Ishikawa (cell line): ENCODE results near the gene TM4SF1.

Source experiments
- CEBPB ChIP-seq: IDR thresholded peaks from 2 replicates; pipeline ENCODE4 v1.6.1; 2012
- CREB1 ChIP-seq: IDR thresholded peaks from 2 replicates; pipeline ENCODE4 v1.6.1; 2012; ENCODE audit warnings: low read depth
- EGR1 ChIP-seq: IDR thresholded peaks from 2 replicates; pipeline ENCODE4 v1.6.1; 2012
- EP300 ChIP-seq: IDR thresholded peaks from 2 replicates; pipeline ENCODE4 v1.6.1; 2012; ENCODE audit warnings: borderline replicate concordance
- FOXM1 ChIP-seq: IDR thresholded peaks from 2 replicates; pipeline ENCODE4 v1.6.1; 2012; ENCODE audit warnings: low read depth, borderline replicate concordance
- NFIC ChIP-seq: IDR thresholded peaks from 2 replicates; pipeline ENCODE4 v1.6.1; 2012
- RAD21 ChIP-seq: IDR thresholded peaks from 2 replicates; pipeline ENCODE4 v1.6.1; 2012; ENCODE audit warnings: low read depth
- TAF1 ChIP-seq: IDR thresholded peaks from 2 replicates; pipeline ENCODE4 v1.6.1; 2012; ENCODE audit warnings: low read depth, mild to moderate bottlenecking
- TCF12 ChIP-seq: IDR thresholded peaks from 2 replicates; pipeline ENCODE4 v1.6.1; 2012; ENCODE audit warnings: low read depth
- TEAD4 ChIP-seq: IDR thresholded peaks from 2 replicates; pipeline ENCODE4 v1.6.1; 2012
- YY1 ChIP-seq: IDR thresholded peaks from 2 replicates; pipeline ENCODE4 v1.6.1; 2012; ENCODE audit warnings: low read depth
- ZBTB7A ChIP-seq: IDR thresholded peaks from 2 replicates; pipeline ENCODE4 v1.6.1; 2012; ENCODE audit warnings: low read depth
- TF ChIP-seq, protein P1 (sequence below): IDR thresholded peaks from 2 replicates; pipeline ENCODE4 v1.6.1; 2012
- TF ChIP-seq, protein P2 (sequence below): IDR thresholded peaks from 2 replicates; pipeline ENCODE4 v1.6.1; 2012; ENCODE audit warnings: low read depth, mild to moderate bottlenecking
- TF ChIP-seq, protein P3 (sequence below): IDR thresholded peaks from 2 replicates; pipeline ENCODE4 v1.6.1; 2012

The TM4SF1 gene

DNA sequence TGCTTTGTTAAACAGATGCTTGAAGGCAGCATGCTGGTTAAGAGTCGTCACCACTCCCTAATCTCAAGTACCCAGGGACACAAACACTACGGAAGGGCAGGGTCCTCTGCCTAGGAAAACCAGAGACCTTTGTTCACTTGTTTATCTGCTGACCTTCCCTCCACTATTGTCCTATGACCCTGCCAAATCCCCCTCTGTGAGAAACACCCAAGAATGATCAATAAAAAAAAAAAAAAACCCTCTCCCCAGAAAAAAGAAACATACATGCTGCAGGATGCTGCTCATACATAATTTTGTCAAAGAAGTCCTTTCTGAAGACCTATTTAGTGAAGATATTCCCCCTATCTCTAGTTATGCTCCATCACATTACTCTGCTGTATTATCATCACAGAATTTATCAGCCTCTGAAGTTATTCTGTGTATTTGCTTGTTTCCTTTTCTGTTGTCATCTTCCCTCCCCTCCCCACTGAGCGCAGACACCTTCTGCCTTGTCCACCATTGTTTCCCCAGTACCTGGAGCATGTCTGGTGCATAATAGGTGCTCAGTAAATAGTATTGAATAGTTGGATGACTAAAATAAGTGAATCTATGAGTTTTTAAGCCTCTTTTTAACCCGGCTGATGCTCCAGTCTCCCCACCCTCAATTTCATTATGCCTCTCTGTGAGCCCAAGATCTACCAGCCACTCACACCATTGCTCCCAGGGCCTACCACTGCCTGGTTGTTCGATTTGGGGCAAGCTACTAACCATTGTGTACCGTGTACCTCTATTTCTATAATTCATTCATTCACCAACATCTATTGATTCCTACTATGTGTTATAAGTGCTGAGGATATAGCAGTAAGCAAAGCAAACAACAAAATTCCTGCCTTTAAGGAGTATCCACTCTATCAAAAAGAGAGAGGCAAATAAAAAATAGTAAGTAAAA is 4.0 kb upstream of the TM4SF1 start:
- no peak for TF ChIP-seq ZBTB7A
- no peak for TF ChIP-seq CEBPB
- no peak for TF ChIP-seq CREB1

DNA sequence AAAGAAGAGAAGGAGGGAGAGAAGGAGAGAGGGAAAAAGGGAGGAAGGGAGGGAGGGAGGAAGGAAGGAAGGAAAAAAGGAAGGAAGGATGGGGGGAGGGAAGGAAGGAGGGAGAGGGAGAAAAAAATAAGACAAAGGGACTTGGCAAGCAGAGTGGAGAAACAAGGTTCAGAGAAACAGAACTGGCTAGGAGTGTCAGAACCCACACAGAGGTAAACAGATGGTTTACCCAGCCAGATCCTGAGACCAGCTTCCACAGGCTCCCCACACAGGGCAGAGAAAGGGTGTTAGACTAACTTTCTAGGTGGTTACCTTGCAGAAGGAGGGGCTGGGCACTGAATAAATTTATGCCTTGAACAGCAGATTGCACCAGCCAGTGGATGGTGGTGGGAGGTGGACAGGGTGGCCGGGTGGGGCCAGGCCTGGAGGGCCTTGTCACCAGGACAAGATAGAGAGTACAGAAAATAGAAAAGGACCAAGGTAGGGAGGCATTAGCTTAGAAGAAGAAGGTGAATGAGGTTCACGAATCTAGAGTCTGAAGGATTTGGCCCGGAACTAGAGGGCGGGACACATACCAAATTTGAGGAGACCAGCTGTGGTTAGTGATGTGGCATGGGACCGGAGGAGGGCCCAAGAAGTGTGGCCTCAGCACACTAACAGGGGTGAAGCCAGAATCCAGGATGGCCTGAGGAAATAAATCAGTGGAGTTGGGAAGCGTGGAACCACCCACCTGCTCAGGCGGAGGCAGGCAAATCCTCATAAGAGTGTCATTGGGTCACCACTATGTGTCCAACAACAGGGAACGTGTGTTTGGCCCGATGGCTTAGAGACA is 1.2 kb upstream of the TM4SF1 start:
- TF ChIP-seq NFIC = 0 out of 2 replicates have a peak, but pooled peaks have one; percentile 10
- no peak for TF ChIP-seq ZBTB7A
- no peak for TF ChIP-seq EGR1
- TF ChIP-seq, protein P1, sequence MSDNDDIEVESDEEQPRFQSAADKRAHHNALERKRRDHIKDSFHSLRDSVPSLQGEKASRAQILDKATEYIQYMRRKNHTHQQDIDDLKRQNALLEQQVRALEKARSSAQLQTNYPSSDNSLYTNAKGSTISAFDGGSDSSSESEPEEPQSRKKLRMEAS = no peak

DNA sequence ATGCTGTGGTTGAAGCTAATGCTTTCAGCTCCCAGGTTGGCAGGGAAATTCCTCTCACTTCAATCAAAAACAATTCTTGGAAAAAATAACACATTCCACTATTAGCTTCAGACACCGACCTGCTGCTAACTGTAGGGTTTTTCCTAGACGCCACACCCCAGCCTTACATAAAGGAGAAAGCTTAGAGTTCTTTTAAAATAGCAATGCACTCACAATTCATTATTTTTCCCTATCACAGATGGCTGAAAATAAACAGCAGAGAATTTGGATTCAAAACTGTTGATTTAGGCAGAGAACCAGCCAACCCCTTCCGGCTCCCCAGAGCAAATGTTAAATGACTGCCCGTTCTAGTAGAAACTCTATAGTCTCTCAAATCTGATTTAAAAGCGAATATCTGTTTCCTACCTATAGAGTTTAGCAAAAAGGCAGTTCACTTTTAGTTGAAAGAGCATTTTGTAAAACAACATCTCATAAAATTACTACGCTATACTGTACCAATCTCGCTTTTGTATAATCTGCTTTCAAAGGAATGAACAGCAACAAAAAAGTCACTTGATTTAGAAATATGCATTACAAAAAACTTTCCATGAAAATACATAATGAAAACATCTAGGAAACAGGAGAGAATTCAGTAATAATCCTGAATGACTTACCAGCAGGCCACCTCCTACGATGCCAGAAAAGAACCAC is 586 bp downstream of the TM4SF1 start:
- TF ChIP-seq EGR1 (no peak), NFIC (no peak), TAF1 (no peak), EP300 (no peak), ZBTB7A (no peak)
- TF ChIP-seq, protein P2, sequence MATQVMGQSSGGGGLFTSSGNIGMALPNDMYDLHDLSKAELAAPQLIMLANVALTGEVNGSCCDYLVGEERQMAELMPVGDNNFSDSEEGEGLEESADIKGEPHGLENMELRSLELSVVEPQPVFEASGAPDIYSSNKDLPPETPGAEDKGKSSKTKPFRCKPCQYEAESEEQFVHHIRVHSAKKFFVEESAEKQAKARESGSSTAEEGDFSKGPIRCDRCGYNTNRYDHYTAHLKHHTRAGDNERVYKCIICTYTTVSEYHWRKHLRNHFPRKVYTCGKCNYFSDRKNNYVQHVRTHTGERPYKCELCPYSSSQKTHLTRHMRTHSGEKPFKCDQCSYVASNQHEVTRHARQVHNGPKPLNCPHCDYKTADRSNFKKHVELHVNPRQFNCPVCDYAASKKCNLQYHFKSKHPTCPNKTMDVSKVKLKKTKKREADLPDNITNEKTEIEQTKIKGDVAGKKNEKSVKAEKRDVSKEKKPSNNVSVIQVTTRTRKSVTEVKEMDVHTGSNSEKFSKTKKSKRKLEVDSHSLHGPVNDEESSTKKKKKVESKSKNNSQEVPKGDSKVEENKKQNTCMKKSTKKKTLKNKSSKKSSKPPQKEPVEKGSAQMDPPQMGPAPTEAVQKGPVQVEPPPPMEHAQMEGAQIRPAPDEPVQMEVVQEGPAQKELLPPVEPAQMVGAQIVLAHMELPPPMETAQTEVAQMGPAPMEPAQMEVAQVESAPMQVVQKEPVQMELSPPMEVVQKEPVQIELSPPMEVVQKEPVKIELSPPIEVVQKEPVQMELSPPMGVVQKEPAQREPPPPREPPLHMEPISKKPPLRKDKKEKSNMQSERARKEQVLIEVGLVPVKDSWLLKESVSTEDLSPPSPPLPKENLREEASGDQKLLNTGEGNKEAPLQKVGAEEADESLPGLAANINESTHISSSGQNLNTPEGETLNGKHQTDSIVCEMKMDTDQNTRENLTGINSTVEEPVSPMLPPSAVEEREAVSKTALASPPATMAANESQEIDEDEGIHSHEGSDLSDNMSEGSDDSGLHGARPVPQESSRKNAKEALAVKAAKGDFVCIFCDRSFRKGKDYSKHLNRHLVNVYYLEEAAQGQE = no peak
- TF ChIP-seq, protein P3, sequence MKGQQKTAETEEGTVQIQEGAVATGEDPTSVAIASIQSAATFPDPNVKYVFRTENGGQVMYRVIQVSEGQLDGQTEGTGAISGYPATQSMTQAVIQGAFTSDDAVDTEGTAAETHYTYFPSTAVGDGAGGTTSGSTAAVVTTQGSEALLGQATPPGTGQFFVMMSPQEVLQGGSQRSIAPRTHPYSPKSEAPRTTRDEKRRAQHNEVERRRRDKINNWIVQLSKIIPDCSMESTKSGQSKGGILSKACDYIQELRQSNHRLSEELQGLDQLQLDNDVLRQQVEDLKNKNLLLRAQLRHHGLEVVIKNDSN = no peak

DNA sequence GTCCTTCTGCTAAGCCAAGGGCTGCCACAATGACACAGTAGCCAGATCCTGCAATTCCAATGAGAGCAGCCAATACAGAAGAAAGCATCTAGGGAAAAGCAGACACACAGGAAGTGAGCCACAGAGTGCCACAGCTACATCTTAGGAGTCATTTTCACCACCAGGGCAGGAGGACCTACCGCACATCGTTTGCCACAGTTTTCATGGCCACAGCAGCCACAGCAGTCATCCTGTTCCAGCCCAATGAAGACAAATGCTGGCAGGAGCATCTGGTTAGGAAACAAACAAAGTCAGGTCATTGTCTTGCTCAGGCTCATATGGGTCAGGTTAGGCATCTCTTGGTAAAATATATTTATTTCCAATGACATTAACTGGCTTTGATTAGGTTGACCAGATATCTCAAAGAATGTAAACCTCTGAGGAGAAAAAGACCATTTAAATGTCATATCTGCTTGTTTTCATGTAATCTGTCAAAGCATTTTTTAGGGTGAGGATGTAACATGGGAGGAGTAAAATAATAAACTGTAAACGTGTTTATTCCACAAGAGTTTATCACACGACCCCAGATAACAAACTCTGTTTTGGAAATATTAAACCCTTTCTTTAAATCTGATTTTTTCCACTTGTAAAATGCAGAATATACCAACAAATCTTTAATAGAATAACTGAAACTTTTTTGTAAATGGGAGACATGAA is 1.8 kb downstream of the TM4SF1 start:
- no peak for TF ChIP-seq CEBPB
- no peak for TF ChIP-seq NFIC
- TF ChIP-seq TAF1 = no peak
- no peak for TF ChIP-seq RAD21
- no peak for TF ChIP-seq EP300
- no peak for TF ChIP-seq FOXM1
- no peak for TF ChIP-seq CREB1
- TF ChIP-seq, protein P2 = no peak
- TF ChIP-seq, protein P1 = no peak
- no peak for TF ChIP-seq YY1
- TF ChIP-seq EGR1 = no peak
- TF ChIP-seq, protein P3 = no peak
- TF ChIP-seq ZBTB7A = no peak
- TF ChIP-seq TCF12 = no peak
- TF ChIP-seq TEAD4 = no peak
